GM18499 (cell line): Measurements from ENCODE around the gene GP1BA.
"Not testable (repeated sequence)": the region's sequence is repeated elsewhere in the genome, so short reads cannot be mapped to it uniquely, and the experiment has no call there.

ENCODE experiments used
- ATAC-seq: cut with Tn5 transposase; IDR thresholded peaks from one replicate; pipeline ENCODE4 v1.9.1; 2021; ENCODE audit warnings: moderate number of reproducible peaks; ENCODE audit not compliant: insufficient read depth, unreplicated experiment

Gene GP1BA

GRCh38 chr17:4901108-4901647, 30.9 kb upstream of the GP1BA start:
- no peak for ATAC-seq

GRCh38 chr17:4901648-4902344, 30.3 kb upstream of the GP1BA start:
- ATAC-seq = no peak

GRCh38 chr17:4902540-4902939, 29.5 kb upstream of the GP1BA start:
- ATAC-seq = no peak

GRCh38 chr17:4903051-4903818, 28.8 kb upstream of the GP1BA start, which contains the start of gene CHRNE:
Gene CHRNE, minus strand, starts transcription at chr17:4903098. Its CDS starts 35 bp downstream, at chr17:4903063.
- no peak for ATAC-seq

GRCh38 chr17:4906642-4907041, 25.4 kb upstream of the GP1BA start:
- not testable (repeated sequence) for ATAC-seq

GRCh38 chr17:4908301-4908700, 23.8 kb upstream of the GP1BA start:
- ATAC-seq = no peak

GRCh38 chr17:4908711-4909496, 23.2 kb upstream of the GP1BA start:
- no peak for ATAC-seq

GRCh38 chr17:4913994-4914393, 18.1 kb upstream of the GP1BA start:
- no peak for ATAC-seq

- not testable (repeated sequence) for ATAC-seq
These were observed 17.5 kb upstream of the GP1BA start for GRCh38 chr17:4914551-4914950.

GRCh38 chr17:4919511-4920047, 12.5 kb upstream of the GP1BA start:
- ATAC-seq = no peak

GRCh38 chr17:4920351-4921048, 11.6 kb upstream of the GP1BA start:
- ATAC-seq = no peak

GRCh38 chr17:4921320-4921719, 10.8 kb upstream of the GP1BA start:
- no peak for ATAC-seq

GRCh38 chr17:4926577-4927335, 5.3 kb upstream of the GP1BA start:
- not testable (repeated sequence) for ATAC-seq

- ATAC-seq = no peak
These were observed 3.2 kb upstream of the GP1BA start for GRCh38 chr17:4928881-4929280.

- no peak for ATAC-seq
These were observed 679 bp downstream of the GP1BA start for GRCh38 chr17:4932756-4933155.

- no peak for ATAC-seq
These were observed 1.6 kb downstream of the GP1BA start for GRCh38 chr17:4933646-4934045.

- no peak for ATAC-seq
These were observed 2.3 kb downstream of the GP1BA start for GRCh38 chr17:4934173-4934979.

- no peak for ATAC-seq
These were observed 3.6 kb downstream of the GP1BA start for GRCh38 chr17:4935650-4936049.
